K562 (cell line): ENCODE results near the gene FOSL2. TPM values are rescaled to one million over a fixed set of nuclear protein-coding genes. Genes with fewer than 3 reads are reported as not detected.

Source experiments
- ATAC-seq: fragments of 200-7000 bp; cut with Tn5 transposase; 3 replicates; pipeline ENCODE4 v1.9.1; 2020; ENCODE audit warnings: moderate library complexity
- BruUV-seq: library from RNA; stranded (reverse); fragments of 400-500 nt; replicated peaks from 2 replicates; lab custom pipeline; 2021; lab: Mats Ljungman, UMichigan
- CTCF ChIA-PET: fragments of 300-600 bp; formaldehyde crosslinking; extraction: SDS; loops from one replicate; lab custom pipeline; 2021; ENCODE audit warnings: low intra/inter-chr PET ratio; lab: Yijun Ruan, JAX
- POLR2A ChIA-PET: fragments of 300-600, 350-650 bp; sonication (Branson Sonifier 250); formaldehyde crosslinking; extraction: SDS; loops from one replicate; lab custom pipeline; 2021; ENCODE audit warnings: antibody characterized with exemption, inconsistent platforms; lab: Yijun Ruan, JAX
- DNase-seq, 4 experiments: peaks; one replicate each; pipeline versions ENCODE4 v3.0.0 to v3.0.0-alpha.2; 2011 to 2018; ENCODE audit warnings: low spot score in 3 of 4, mixed read lengths in 3 of 4; ENCODE audit errors: extremely low read depth in 1 of 4
- FAIRE-seq: peaks from 2 replicates; lab custom pipeline; 2011; peaks lifted over from hg19 to GRCh38; lab: Jason Lieb, UNC
- H2AFZ ChIP-seq: 2 replicates; pipeline ENCODE4 v1.6.0; 2011; ENCODE audit warnings: low read depth, low read length, control low read depth, inconsistent platforms
- H3K27ac ChIP-seq: fragments of 200-600 bp; 3 replicates; pipeline ENCODE4 v1.8.0; 2011; ENCODE audit warnings: low read depth, mild to moderate bottlenecking, control low read depth, inconsistent platforms, low read length, moderate library complexity, mixed read lengths; ENCODE audit errors: extremely low read depth
- H3K27me3 ChIP-seq, 2 experiments: fragments of 300-600 bp in 1 of 2; 2 replicates in 1 of 2; 3 replicates in 1 of 2; pipeline versions ENCODE4 v1.6.0 to v1.8.0; 2011; ENCODE audit warnings: inconsistent platforms in 2 of 2, low read length in 2 of 2, mild to moderate bottlenecking in 1 of 2, mixed read lengths in 1 of 2, moderate library complexity in 1 of 2; ENCODE audit not compliant: control insufficient read depth in 2 of 2, insufficient read depth in 2 of 2
- H3K36me3 ChIP-seq: fragments of 300-600 bp; 3 replicates; pipeline ENCODE4 v1.8.0; 2011; ENCODE audit warnings: mild to moderate bottlenecking, low read length, inconsistent platforms; ENCODE audit not compliant: control insufficient read depth, insufficient read depth
- H3K4me1 ChIP-seq, 2 experiments: fragments of 200-600 bp in 1 of 2; replicated peaks in 1 of 2; 2 replicates in 1 of 2; 3 replicates in 1 of 2; pipeline versions ENCODE4 v1.5.1 to v1.8.0; 2011; ENCODE audit warnings: inconsistent platforms in 2 of 2, low read length in 2 of 2, mild to moderate bottlenecking in 1 of 2, mixed read lengths in 1 of 2, moderate library complexity in 1 of 2; ENCODE audit not compliant: control insufficient read depth in 2 of 2, insufficient read depth in 2 of 2
- H3K4me2 ChIP-seq: 2 replicates; pipeline ENCODE4 v1.6.1; 2011; ENCODE audit warnings: low read length, control low read depth, inconsistent platforms, mixed read lengths; ENCODE audit not compliant: insufficient read depth
- H3K4me3 ChIP-seq: fragments of 200-600 bp; sonication (generic), shearing (Covaris generic); 2 replicates; pipeline ENCODE4 v1.5.1; 2016; ENCODE audit warnings: control low read depth, inconsistent platforms
- H3K79me2 ChIP-seq: fragments of 200-600 bp; 3 replicates; pipeline ENCODE4 v1.8.0; 2011; ENCODE audit warnings: low read length, inconsistent platforms; ENCODE audit not compliant: control insufficient read depth, insufficient read depth
- H3K9ac ChIP-seq, 2 experiments: 2 replicates each; pipeline versions ENCODE4 v1.6.0 to v1.6.1; 2011; ENCODE audit warnings: low read depth in 2 of 2, low read length in 2 of 2, control low read depth in 1 of 2, inconsistent platforms in 1 of 2, mild to moderate bottlenecking in 1 of 2, mixed read lengths in 1 of 2; ENCODE audit not compliant: insufficient read depth in 1 of 2
- H3K9me1 ChIP-seq: one replicate; pipeline ENCODE4 v1.6.0; 2011; ENCODE audit warnings: inconsistent platforms, mild to moderate bottlenecking, low read length, moderate library complexity; ENCODE audit not compliant: control insufficient read depth, insufficient read depth
- H3K9me3 ChIP-seq: replicated peaks from 2 replicates; pipeline ENCODE4 v1.5.1; 2011; ENCODE audit warnings: low read depth, low read length, inconsistent platforms; ENCODE audit not compliant: control insufficient read depth, insufficient read depth
- H4K20me1 ChIP-seq: replicated peaks from 2 replicates; pipeline ENCODE4 v1.6.1; 2011; ENCODE audit warnings: low read length, inconsistent platforms, mixed read lengths; ENCODE audit not compliant: control insufficient read depth, insufficient read depth
- ADNP ChIP-seq: fragments of 200-800 bp; sonication (Bioruptor generic); IDR thresholded peaks from 2 replicates; pipeline ENCODE4 v1.6.1; 2016; ENCODE audit warnings: missing genetic modification characterization, missing compliant biosample characterization
- BCOR ChIP-seq: fragments of 450-650 bp; IDR thresholded peaks from 2 replicates; pipeline ENCODE4 v1.6.1; 2016
- CHD4 ChIP-seq: fragments of 200-600 bp; sonication (generic); IDR thresholded peaks from 3 replicates; pipeline ENCODE4 v1.6.1; 2012; ENCODE audit warnings: low read depth, mild to moderate bottlenecking, mixed read lengths, low read length, inconsistent platforms; ENCODE audit not compliant: insufficient read depth, insufficient replicate concordance, poor library complexity, severe bottlenecking
- CREB3 ChIP-seq: fragments of 450-650 bp; conservative IDR thresholded peaks from 2 replicates; pipeline ENCODE4 v1.6.1; 2016; ENCODE audit warnings: missing genetic modification characterization, low read depth, mild to moderate bottlenecking, missing compliant biosample characterization, moderate library complexity
- CREM ChIP-seq: IDR thresholded peaks from 2 replicates; pipeline ENCODE4 v1.6.1; 2014; ENCODE audit warnings: antibody characterized with exemption, low read depth
- KDM1A ChIP-seq, 2 experiments: fragments of 450-650 bp; IDR thresholded peaks; 2 replicates each; pipeline ENCODE4 v1.6.1; 2016; ENCODE audit warnings: mild to moderate bottlenecking in 2 of 2
- KLF13 ChIP-seq: fragments of 450-650 bp; IDR thresholded peaks from 2 replicates; pipeline ENCODE4 v1.6.1; 2016; ENCODE audit warnings: missing genetic modification characterization, low read depth, mild to moderate bottlenecking, missing compliant biosample characterization, moderate library complexity, borderline replicate concordance
- MIER1 ChIP-seq: fragments of 450-650 bp; IDR thresholded peaks from 2 replicates; pipeline ENCODE4 v1.6.1; 2016; ENCODE audit warnings: antibody characterized with exemption, mild to moderate bottlenecking, low read depth
- PYGO2 ChIP-seq: fragments of 450-650 bp; IDR thresholded peaks from 2 replicates; pipeline ENCODE4 v1.6.1; 2016; ENCODE audit warnings: mild to moderate bottlenecking, missing genetic modification characterization, moderate library complexity, missing compliant biosample characterization
- RBM25 ChIP-seq: fragments of 200-400 bp; formaldehyde crosslinking; IDR thresholded peaks from 2 replicates; pipeline ENCODE4 v1.6.1; 2018; ENCODE audit warnings: low read length, low read depth, moderate library complexity; ENCODE audit not compliant: severe bottlenecking
- SMARCA5 ChIP-seq: fragments of 450-650 bp; IDR thresholded peaks from 2 replicates; pipeline ENCODE4 v1.6.1; 2016
- SRSF3 ChIP-seq: fragments of 200-400 bp; formaldehyde crosslinking; IDR thresholded peaks from 2 replicates; pipeline ENCODE4 v1.6.1; 2016; ENCODE audit warnings: mild to moderate bottlenecking, low read length, moderate library complexity; ENCODE audit not compliant: insufficient read depth
- STAG1 ChIP-seq: sonication (generic); formaldehyde crosslinking; IDR thresholded peaks from 2 replicates; pipeline ENCODE4 v1.5.0; 2020; ENCODE audit warnings: missing genetic modification reagents, borderline replicate concordance
- WGBS: fragments of 100-300 bp; shearing (Covaris generic); methylation state at CpG from one replicate; pipeline ENCODE4 v1.1.6; 2016; ENCODE audit warnings: low coverage, mixed read lengths; ENCODE audit not compliant: insufficient coverage; ENCODE audit errors: missing lambda C conversion rate; 5-methylcytosine and 5-hydroxymethylcytosine counted together
- in situ Hi-C: fragments of 300-500 bp; cut with MboI; formaldehyde crosslinking; loops from 4 replicates; pipeline ENCODE4 v1.15.0; 2018; ENCODE audit warnings: inconsistent platforms, mixed read lengths
- intact Hi-C: fragments of 100-400 bp; cut with micrococcal nuclease; formaldehyde crosslinking; loops from 2 replicates; pipeline ENCODE4 v1.14.2; 2022
- polyA plus RNA-seq, 8 experiments: library from polyadenylated mRNA; depleted of rRNA in 4 of 8; stranded (reverse) in 5 of 8; unstranded in 3 of 8; fragments of >200 nt; fragmentation: Nextera tagmentation in 2 of 8; fragmentation: Illumina TruSeq in 1 of 8; extraction: Ambion mirVana in 2 of 8; extraction: Trizol in 1 of 8; gene quantifications; 2 replicates each; pipeline versions ENCODE4 v1.2.1 to v1.2.3, GENCODE V29; 2011 to 2014; ENCODE audit warnings: inconsistent platforms in 1 of 8, missing spikeins in 1 of 8
- total RNA-seq, 7 experiments: library from RNA; depleted of rRNA in 6 of 7; stranded (reverse); fragments of >200 nt in 6 of 7; fragmentation: Illumina TruSeq in 2 of 7; extraction: Trizol in 2 of 7; gene quantifications; 2 replicates each; pipeline versions ENCODE4 v1.2.1 to v1.2.3, GENCODE V29; 2011 to 2021; ENCODE audit warnings: low replicate concordance in 1 of 7

FOSL2 gene
- total and polyA plus RNA-seq, 9 of the 15 experiments (the other 6 are each of a cell fraction or from before 2014, with no cell fraction given), result 0.04 to 2.9 (median 0.80) TPM

GRCh38 chr2:28406276-28407096 lies 13.8 kb downstream of the FOSL2 start:
- no peak for FAIRE-seq
- Histone ChIP-seq H3K27ac (no peak overlapping the region), H2AFZ (no peak overlapping the region), H3K4me1 (peaks cover 0 to 4% of the 10 kb centered on the region in 2 experiments; a peak in 1 of 5 replicates), H3K27me3 (peaks cover 8 to 12% of the 10 kb centered on the region in 2 experiments), H3K9ac (peak overlapping the region in 1 of 2 experiments; percentile 6; a peak in 1 of 4 replicates), H3K4me2 (no peak overlapping the region), H3K9me3 (no peaks in the 10 kb centered on the region), H3K9me1 (no peaks in the 10 kb centered on the region), H4K20me1 (0 out of 2 replicates have a peak, but pooled peaks cover 5% of the 10 kb centered on the region), H3K79me2 (no peaks in the 10 kb centered on the region), H3K36me3 (no peaks in the 10 kb centered on the region), H3K4me3 (no peak overlapping the region)
- CTCF ChIA-PET, result no interaction called here
- no TSS peak for BruUV-seq
- peak in 1 of 4 experiments; percentile 17 for DNase-seq
- in situ Hi-C loops (loop anchor here (10.0 kb wide), 1 partner anchor 242 kb away; no protein-coding TSS in a partner anchor), intact Hi-C loops (no loop called here)
- ATAC-seq, result peak; percentile 37
- TF ChIP-seq BCOR (peak; percentile 68), CREM (no peak), MIER1 (no peak), PYGO2 (tag) (no peak), SMARCA5 (peak; percentile 51; the same call in 1 of the 2 replicates), CREB3 (tag) (no peak), ADNP (peak; percentile 61; the same call in 1 of the 2 replicates), KLF13 (tag) (no peak), SRSF3 (no peak), RBM25 (peak; percentile 70), KDM1A (IDR thresholded peaks at IDR 0.05) (peak; percentile 23 to 50; a peak in 2 of 4 replicates), STAG1 (no peak), CHD4 (peak; percentile 42)
- WGBS, result 49% methylated on average over 16 of the region's 16 CpGs
- POLR2A ChIA-PET, result interaction anchor here (0.7 kb wide), 1 partner anchor 32 kb away, joined by 3 read pairs; no protein-coding TSS in a partner anchor
